ENCODE results near the gene ZNF76.

Gene ZNF76

GRCh38 chr6:35280903-35281302 lies 21.4 kb downstream of the ZNF76 start:
- Histone ChIP-seq H4K20me1 (no peaks in the 10 kb centered on the region), H3K27ac (no peak overlapping the region), H3K9ac (no peak overlapping the region), H3K4me2 (no peak overlapping the region; the same call in 1 of the 2 replicates), H3K36me3 (peaks cover 51% of the 10 kb centered on the region), H3K4me1 (peaks cover 31% of the 10 kb centered on the region), H3K4me3 (no peak overlapping the region), H3K9me3 (no peaks in the 10 kb centered on the region), H3K27me3 (no peaks in the 10 kb centered on the region)
- no peak for TF ChIP-seq Cebpa-rat (IDR thresholded peaks at IDR 0.05)

DNA sequence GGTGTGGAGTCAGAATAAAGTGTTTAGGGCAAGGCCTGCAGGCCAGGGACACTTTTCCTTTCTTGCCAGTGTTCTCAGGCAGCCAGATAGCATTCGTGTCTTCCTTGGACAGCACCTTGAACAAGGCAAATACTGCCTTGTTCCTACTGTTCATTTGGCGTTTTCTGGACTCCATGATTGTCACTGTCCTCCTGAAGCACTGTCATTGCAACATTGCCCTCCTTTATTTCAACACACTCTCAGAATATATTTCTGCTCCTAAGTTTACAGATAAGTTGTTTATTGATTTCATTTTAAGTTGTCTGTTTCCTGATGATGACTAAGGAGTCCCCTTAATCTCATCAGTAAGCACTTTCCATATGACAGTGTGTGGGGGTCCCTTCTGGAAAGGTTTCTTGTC lies 22.9 kb downstream of the ZNF76 start:
- H3K9ac ChIP-seq, result no peak overlapping the region
- no peak for TF ChIP-seq Cebpa-rat (IDR thresholded peaks at IDR 0.05)
- no peaks in the 10 kb centered on the region for H3K27me3 ChIP-seq
- no peak overlapping the region for H3K4me3 ChIP-seq
- peaks cover 24% of the 10 kb centered on the region for H3K4me1 ChIP-seq
- no peaks in the 10 kb centered on the region for H4K20me1 ChIP-seq
- no peak overlapping the region for H3K4me2 ChIP-seq
- H3K9me3 ChIP-seq, result no peaks in the 10 kb centered on the region
- H3K36me3 ChIP-seq, result peaks cover 66% of the 10 kb centered on the region
- no peak overlapping the region for H3K27ac ChIP-seq

DNA sequence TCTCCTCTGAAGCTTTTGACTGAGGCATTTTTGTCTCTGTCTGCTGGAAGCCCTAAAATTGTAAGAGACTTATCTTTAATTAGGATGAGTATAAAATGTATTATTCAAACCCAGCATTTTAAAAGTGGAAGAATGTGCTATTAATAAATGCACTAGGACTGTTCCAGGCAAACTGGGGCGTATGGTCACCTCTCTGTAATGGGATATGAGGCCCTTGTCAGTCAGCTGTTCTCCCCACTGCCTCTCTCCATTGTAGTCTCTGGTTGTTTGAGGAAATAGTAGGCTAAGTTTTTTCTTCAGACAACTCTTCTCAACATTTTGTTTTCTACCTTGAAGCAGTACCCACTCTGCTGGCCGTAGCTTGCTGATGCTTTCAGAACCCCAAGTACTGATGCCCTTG lies 23.8 kb downstream of the ZNF76 start:
- no peak overlapping the region for H3K4me3 ChIP-seq
- H3K4me1 ChIP-seq, result peaks cover 20% of the 10 kb centered on the region
- no peak for TF ChIP-seq Cebpa-rat (IDR thresholded peaks at IDR 0.05)
- H3K4me2 ChIP-seq, result no peak overlapping the region
- no peaks in the 10 kb centered on the region for H4K20me1 ChIP-seq
- no peaks in the 10 kb centered on the region for H3K27me3 ChIP-seq
- peaks cover 75% of the 10 kb centered on the region for H3K36me3 ChIP-seq
- no peak overlapping the region for H3K27ac ChIP-seq
- no peaks in the 10 kb centered on the region for H3K9me3 ChIP-seq
- H3K9ac ChIP-seq, result no peak overlapping the region

- H3K4me3 ChIP-seq, result no peak overlapping the region
- peaks cover 92% of the 10 kb centered on the region for H3K36me3 ChIP-seq
- no peak overlapping the region for H3K4me2 ChIP-seq
- peaks cover 4% of the 10 kb centered on the region for H4K20me1 ChIP-seq
- peaks cover 19% of the 10 kb centered on the region for H3K4me1 ChIP-seq
- TF ChIP-seq Cebpa-rat (IDR thresholded peaks at IDR 0.05), result no peak
- no peaks in the 10 kb centered on the region for H3K9me3 ChIP-seq
- H3K9ac ChIP-seq, result no peak overlapping the region
- H3K27me3 ChIP-seq, result no peaks in the 10 kb centered on the region
- no peak overlapping the region for H3K27ac ChIP-seq
Measured at GRCh38 chr6:35287671-35288396, 28.3 kb downstream of the ZNF76 start.

- Histone ChIP-seq H4K20me1 (peaks cover 7% of the 10 kb centered on the region), H3K4me1 (peaks cover 29% of the 10 kb centered on the region), H3K27ac (no peak overlapping the region), H3K4me3 (no peak overlapping the region), H3K4me2 (no peak overlapping the region), H3K9ac (no peak overlapping the region), H3K36me3 (peaks cover 88% of the 10 kb centered on the region), H3K9me3 (no peaks in the 10 kb centered on the region), H3K27me3 (no peaks in the 10 kb centered on the region)
- no peak for TF ChIP-seq Cebpa-rat (IDR thresholded peaks at IDR 0.05)
Measured at GRCh38 chr6:35288834-35289233, 29.3 kb downstream of the ZNF76 start.

DNA sequence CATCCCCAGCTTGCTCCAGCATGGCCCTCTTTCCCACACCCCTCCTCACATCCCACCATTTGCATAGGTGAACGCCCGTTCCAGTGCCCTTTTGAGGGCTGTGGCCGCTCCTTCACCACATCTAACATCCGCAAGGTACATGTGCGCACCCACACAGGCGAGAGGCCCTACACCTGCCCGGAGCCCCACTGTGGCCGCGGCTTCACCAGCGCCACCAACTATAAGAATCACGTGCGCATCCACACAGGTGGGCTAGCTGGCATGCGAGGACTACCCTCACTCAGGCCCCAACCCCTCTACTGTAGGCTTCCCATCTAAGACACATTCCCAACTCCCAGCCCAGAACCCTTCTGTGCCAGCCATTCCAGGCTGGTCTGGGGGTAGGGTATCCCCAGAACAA lies 32.0 kb downstream of the ZNF76 start:
- Histone ChIP-seq H3K4me2 (peak overlapping the region; percentile 79), H4K20me1 (peaks cover 7% of the 10 kb centered on the region), H3K4me1 (peaks cover 55% of the 10 kb centered on the region), H3K36me3 (peaks cover 74% of the 10 kb centered on the region), H3K27ac (no peak overlapping the region), H3K9me3 (no peaks in the 10 kb centered on the region), H3K4me3 (no peak overlapping the region), H3K9ac (no peak overlapping the region), H3K27me3 (no peaks in the 10 kb centered on the region)
- no peak for TF ChIP-seq Cebpa-rat (IDR thresholded peaks at IDR 0.05)

GRCh38 chr6:35292494-35292893 lies 33.0 kb downstream of the ZNF76 start:
- peaks cover 7% of the 10 kb centered on the region for H4K20me1 ChIP-seq
- TF ChIP-seq Cebpa-rat (IDR thresholded peaks at IDR 0.05), result no peak
- no peaks in the 10 kb centered on the region for H3K9me3 ChIP-seq
- H3K27ac ChIP-seq, result peak overlapping the region; percentile 45
- H3K4me3 ChIP-seq, result no peak overlapping the region
- H3K27me3 ChIP-seq, result no peaks in the 10 kb centered on the region
- 0 out of 2 replicates have a peak overlapping the region, but pooled peaks have one; percentile 25 for H3K9ac ChIP-seq
- H3K36me3 ChIP-seq, result peaks cover 64% of the 10 kb centered on the region
- peaks cover 66% of the 10 kb centered on the region for H3K4me1 ChIP-seq
- H3K4me2 ChIP-seq, result peak overlapping the region; percentile 79

- 0 out of 2 replicates have a peak overlapping the region, but pooled peaks have one; percentile 25 for H3K9ac ChIP-seq
- peaks cover 75% of the 10 kb centered on the region for H3K4me1 ChIP-seq
- H3K36me3 ChIP-seq, result peaks cover 52% of the 10 kb centered on the region
Measured at GRCh38 chr6:35293681-35294080, 34.1 kb downstream of the ZNF76 start.

DNA sequence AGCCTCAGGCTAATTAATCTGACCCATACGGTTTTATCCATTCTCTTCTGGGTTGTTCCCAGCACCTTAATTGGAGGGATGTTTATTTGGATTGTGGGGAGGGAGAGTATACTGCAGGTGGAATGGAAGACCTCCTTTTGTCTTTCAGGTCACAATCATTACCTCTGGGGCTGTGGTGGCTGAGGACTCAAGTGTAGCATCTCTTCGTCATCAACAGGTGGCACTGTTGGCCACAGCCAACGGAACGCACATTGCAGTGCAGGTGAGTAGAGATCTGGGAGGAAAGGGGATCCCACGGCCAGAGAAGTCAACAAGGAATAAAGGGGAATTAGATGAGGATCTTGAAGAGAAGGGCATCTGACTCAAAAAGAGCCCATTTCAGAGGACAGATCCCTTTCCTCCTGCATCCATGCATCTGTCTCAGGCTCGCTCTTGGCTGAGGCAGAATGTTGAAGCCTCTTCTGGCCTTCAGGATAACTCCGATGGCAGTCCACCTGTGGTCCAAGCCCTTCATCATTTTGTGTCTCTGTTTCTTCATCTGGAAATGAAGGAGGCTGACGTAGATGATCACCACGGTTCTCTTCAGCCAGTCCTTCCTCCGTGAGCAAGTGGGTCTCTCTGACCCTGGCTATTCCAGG lies 34.9 kb downstream of the ZNF76 start:
- Histone ChIP-seq H3K9me3 (no peaks in the 10 kb centered on the region), H3K9ac (no peak overlapping the region), H4K20me1 (peaks cover 7% of the 10 kb centered on the region), H3K4me1 (peaks cover 83% of the 10 kb centered on the region), H3K4me3 (no peak overlapping the region), H3K4me2 (peak overlapping the region; percentile 100), H3K27ac (peak overlapping the region; percentile 98; the same call in 1 of the 2 replicates), H3K36me3 (peaks cover 45% of the 10 kb centered on the region), H3K27me3 (no peaks in the 10 kb centered on the region)
- TF ChIP-seq Cebpa-rat (IDR thresholded peaks at IDR 0.05), result no peak

More at GRCh38 chr6:35293681-35294080, 34.1 kb downstream of the ZNF76 start:
- TF ChIP-seq Cebpa-rat (IDR thresholded peaks at IDR 0.05), result no peak
- H3K4me3 ChIP-seq, result no peak overlapping the region
- H3K27ac ChIP-seq, result no peak overlapping the region
- H3K27me3 ChIP-seq, result no peaks in the 10 kb centered on the region
- no peaks in the 10 kb centered on the region for H3K9me3 ChIP-seq
- H3K4me2 ChIP-seq, result peak overlapping the region; percentile 79
- peaks cover 7% of the 10 kb centered on the region for H4K20me1 ChIP-seq

DNA sequence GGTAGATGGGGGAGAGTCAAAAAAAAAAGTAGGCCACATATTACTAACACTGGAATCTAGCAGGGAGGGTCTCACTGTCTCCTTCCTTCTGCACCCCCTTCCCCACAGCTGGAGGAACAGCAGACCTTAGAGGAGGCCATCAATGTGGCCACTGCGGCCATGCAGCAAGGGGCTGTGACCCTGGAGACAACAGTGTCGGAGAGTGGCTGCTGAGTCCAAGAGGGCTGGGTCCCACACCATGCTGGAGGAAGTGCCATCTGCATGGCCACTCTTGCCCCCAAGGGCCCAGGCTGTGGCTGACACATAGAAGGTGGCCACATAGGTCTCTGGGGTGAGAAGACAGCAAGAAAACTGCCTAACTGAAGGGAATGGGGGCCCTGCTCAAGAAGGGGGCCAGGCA lies 35.5 kb downstream of the ZNF76 start:
- Histone ChIP-seq H3K9me3 (no peaks in the 10 kb centered on the region), H4K20me1 (peaks cover 7% of the 10 kb centered on the region), H3K27me3 (no peaks in the 10 kb centered on the region), H3K4me2 (peak overlapping the region; percentile 100), H3K9ac (peak overlapping the region; percentile 96; the same call in 1 of the 2 replicates), H3K27ac (peak overlapping the region; percentile 98), H3K4me3 (no peak overlapping the region), H3K36me3 (peaks cover 39% of the 10 kb centered on the region), H3K4me1 (peaks cover 89% of the 10 kb centered on the region)
- no peak for TF ChIP-seq Cebpa-rat (IDR thresholded peaks at IDR 0.05)

Measured in BLaER1 (cell line).